Stimulated activated CD4-positive, alpha-beta T cell treated with anti-CD3 and anti-CD28 coated beads, Interleukin-2, amount 100 ng/mL, for 24 hours (primary cell): ENCODE measurements around the gene RGMA.
"Not testable (repeated sequence)": the region's sequence is repeated elsewhere in the genome, so short reads cannot be mapped to it uniquely, and the experiment has no call there.

ENCODE experiments used
- DNase-seq, 2 donors: peaks; one replicate each; pipeline ENCODE4 v3.0.0-alpha.2; 2020

RGMA gene

DNA sequence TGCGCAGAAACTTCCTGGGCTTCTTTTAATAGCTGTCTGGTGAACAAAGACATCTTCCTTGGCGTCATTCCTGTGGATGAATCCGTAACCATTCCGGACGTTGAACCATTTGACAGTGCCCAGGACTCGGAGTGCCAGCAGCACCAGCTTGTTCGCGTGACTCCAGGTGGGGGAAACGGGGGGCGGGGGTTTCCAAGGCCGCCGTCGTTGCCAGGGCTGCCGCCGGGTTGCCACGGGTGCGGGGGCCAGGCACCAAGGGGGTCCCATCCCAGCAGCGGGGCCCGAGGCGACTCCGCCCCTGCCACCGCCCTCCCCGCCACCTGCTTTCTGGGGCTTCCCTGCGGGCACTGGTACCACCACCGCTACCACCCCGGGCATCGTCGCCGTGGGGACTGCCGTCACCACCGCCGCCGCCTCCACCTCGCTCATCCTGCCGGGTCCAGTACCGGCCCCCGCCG, 22.8 kb downstream of the RGMA start:
- DNase-seq = no peak

GRCh38 chr15:93065641-93066045, 23.4 kb downstream of the RGMA start:
- no peak for DNase-seq

DNA sequence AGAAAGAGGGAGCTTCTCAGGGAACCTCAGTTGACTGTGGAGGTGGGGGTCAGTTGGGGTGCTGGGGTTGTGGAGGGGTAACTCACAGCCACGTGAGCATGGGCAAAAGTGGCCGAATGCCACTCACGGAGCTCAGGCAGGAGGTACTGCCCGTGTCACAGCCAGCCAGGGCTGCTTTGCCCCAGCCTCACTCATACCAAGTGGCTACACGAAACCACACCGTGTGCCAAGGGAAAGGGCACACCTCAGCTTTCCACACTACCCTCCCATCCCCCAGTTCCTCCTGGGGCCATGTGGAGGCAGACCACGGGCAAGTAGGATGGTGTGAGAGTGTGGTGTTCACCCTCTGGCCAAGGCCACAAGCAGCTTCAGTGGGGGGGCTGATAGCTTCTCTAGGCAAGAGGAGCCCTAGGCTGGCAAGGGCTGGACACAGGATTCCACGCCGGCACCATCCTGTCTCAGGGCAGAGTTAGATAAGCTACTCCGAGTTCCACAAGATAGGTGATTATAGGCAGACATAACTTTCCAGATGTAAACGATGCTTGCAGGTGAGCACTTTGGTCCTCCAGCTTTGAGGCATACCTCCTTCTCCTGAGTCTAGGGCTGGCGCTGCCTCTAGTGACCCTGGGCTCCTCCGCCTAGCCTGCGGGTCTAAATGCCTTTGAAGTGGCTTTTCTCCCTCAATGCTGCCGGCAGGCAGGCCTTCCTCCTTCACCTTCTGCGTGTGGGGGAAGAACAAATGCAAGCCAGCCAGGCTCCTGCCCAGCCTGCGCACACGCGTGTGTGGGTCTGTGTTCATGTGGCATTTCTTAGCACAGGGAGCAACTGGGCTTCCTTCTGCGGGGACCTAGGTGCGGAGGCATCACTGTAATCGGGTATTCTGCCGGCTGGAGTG, 25.0 kb downstream of the RGMA start:
- no peak for DNase-seq

DNA sequence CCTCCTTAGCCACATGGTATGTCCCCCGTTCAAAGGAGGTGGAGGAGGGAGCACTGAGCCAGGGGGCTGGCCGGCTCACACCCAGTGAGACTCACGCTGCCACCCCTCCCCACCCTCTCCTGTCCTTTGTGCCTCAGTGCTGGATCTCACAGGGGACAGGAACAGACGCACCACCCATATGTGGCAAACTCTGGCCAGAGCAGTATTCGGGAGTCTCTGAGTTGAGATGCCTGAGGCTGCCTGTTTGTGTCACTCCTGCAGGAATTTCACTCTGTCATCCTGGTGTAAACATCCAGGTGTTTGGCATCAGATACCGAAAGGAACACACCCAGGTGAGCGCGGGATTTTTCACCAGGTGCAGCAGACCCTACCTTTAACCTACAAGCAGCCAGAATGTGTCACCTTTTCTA, 25.7 kb downstream of the RGMA start:
- DNase-seq = no peak

- not testable (repeated sequence) for DNase-seq
These were observed 26.3 kb downstream of the RGMA start for GRCh38 chr15:93062628-93063261.

- DNase-seq = no peak
These were observed 28.4 kb downstream of the RGMA start for GRCh38 chr15:93060336-93061248.

DNA sequence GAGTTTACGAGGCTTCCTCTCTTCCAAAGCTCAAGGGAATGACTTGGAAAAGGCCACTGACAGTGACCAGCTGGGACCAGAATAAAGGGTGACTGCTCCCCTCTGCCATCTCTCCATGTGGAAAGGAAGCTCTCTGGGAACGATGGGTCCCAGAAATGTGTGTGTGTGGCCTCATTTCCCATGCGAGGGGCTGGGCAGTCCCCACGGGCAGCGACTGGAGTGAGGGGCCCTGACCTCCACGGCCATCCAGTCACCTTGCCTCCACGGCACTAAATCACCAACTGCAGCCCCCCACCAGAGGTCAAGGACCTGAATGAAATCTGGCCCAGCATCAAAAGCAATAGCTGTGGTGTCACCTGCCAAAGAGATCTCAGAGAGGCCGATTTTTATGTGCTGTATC, 29.6 kb downstream of the RGMA start:
- DNase-seq = no peak

DNA sequence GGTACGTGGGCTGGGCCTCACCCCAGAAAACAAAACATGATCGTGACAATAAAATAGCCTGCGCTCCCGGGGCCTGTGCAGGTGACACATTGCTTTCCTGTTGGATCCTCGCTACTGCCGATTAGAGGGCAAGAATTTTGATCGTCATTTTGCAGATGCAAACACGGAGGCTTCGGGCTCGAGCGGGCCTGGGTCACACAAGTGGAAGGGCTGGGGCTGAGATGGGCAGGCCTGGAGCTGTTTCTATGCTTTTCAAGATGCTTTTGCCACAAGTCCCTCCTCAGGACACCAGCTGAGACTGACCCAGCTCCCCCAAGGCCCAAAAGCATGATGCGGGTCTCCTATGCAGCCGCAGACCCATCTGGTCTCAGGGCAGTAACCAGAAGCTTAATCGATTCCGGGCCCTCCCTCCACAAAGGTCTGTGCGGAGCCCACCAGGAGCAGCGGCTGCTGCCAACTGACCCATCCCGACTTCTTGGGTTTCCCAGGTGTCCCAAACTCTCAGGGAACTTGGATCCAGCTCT, 30.0 kb downstream of the RGMA start:
- DNase-seq = no peak

- no peak for DNase-seq
These were observed 30.9 kb downstream of the RGMA start for GRCh38 chr15:93058128-93058527.

- no peak for DNase-seq
These were observed 31.4 kb downstream of the RGMA start for GRCh38 chr15:93057618-93058017.

GRCh38 chr15:93056836-93057235, 32.2 kb downstream of the RGMA start:
- DNase-seq = no peak

DNA sequence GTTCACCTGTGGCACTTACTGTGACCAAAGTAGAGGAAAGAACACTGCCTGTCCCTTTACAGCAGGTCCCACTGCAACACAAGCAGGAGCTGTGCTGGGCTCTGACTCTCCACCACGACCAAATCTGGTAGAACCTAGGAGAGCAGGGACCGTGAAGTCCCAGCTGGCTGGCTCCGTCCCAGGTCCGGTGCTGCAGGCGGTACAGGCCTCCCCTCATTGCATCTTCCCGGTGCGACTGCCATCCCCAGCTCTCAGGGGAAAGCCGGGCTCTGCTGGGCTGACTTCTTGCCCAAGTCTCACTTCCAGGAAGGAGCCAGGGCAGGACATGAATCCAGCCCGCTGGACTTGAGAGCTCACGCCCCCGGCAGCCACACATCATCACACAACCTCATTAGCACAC, 33.8 kb downstream of the RGMA start:
- DNase-seq = no peak

GRCh38 chr15:93052090-93052879, 36.7 kb downstream of the RGMA start:
- DNase-seq = peak in 1 of 2 donors; percentile 18

GRCh38 chr15:93051236-93052089, 37.5 kb downstream of the RGMA start:
- DNase-seq = no peak

DNA sequence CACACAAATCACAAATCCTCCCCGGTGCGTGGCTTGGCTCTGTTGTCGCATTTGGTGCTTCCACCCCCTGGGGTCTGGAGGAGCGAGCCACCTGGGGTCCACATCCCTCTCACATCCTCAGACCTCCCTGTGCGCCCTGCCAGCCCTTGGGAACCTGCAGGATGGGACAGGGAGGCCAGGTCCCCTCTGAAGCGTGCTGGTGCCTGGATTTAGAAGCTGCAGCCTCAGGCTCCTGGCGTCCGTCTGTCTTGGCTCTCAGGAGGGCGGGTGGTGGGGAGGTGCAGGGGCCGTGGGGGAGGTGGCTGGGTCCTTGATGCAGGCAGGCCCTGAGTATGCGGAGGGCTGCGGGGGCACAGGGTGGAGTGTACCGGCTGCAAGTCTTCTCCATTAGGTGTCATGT, 38.4 kb downstream of the RGMA start:
- no peak for DNase-seq

DNA sequence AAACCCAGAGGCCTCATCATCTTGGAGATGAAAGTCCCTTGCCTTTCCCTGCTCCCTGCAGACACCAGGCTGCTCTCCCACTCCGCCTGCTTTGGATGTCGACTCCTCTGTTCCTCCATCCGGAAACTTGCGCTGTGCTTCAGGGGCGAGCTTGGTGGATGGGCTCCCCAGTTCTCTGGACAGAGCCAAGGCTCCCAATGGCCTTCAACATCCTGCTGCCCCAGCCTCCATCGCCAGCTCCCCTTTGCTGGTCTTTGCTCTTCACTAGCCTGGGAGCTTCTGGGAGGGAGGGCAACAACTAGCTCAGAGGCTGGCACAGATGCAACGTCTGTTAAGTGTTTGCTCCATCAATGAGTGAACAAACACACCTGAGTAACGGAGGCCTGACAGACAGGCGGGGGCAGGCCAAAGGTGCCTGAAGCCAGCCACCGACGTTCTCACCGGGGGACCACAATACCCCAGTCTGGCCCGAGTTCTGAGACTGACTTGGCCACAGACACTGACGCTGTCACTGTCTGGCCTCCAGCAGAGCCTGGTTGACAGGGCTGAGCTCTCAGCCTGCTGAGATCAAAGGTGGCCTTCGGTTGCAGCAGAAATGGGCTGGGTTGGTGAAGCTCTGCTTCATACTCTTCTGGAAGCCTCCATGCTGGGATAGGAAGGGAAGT, 39.0 kb downstream of the RGMA start:
- DNase-seq = no peak

DNA sequence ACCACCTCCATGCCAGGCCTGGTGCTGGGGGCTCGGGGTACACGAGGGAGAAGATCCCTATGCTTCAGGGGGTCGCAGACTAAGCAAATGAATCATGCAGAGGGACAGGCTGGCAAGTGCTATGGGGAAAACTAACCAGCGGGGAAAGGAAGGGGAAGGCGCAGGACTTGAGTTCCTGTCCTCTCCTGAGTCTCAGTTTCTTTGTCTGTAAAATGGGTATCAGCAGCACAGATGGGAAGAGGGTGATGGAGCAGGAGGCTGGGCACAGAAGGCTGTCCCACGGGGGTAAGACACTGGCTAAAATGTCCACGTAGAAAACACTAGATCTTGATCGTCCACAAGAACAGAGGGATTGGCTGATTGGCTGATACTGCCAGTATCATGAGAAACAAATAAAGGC, 39.8 kb downstream of the RGMA start:
- no peak for DNase-seq

DNA sequence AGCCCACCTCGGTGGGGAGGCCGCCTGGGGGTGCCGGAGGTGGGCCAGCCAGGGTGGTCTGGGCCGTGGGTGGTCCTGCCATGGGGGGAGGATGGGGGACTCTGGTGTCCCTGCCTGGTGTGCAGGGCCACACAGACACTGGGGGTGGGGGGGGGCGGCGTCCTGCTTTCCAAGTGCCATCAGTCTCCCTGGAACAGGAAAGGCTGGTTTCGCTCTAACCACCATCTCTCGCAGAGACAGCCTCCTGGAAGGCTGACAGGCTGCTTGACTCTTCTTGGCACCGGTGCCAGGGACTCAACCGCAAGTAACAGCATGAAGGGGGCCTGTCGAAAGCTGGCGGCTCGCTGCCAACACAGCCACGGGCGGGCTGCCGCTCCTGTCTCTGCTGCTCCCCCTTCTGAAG, 40.3 kb downstream of the RGMA start:
- no peak for DNase-seq

DNA sequence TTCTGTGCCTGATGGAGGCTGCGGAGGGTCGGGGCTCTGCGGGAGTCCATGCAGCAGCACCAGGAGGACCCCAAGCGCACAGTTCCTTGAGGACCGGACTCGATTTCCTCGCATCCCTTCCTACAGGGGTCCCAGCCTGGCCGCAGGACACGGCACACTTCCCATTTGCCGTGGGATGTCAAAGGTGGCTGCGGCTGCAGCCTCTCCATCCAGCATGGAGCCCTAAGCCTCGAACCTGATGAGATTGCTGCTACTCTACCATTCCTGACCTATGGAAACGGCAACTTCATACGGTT, 40.6 kb downstream of the RGMA start:
- DNase-seq = no peak

DNA sequence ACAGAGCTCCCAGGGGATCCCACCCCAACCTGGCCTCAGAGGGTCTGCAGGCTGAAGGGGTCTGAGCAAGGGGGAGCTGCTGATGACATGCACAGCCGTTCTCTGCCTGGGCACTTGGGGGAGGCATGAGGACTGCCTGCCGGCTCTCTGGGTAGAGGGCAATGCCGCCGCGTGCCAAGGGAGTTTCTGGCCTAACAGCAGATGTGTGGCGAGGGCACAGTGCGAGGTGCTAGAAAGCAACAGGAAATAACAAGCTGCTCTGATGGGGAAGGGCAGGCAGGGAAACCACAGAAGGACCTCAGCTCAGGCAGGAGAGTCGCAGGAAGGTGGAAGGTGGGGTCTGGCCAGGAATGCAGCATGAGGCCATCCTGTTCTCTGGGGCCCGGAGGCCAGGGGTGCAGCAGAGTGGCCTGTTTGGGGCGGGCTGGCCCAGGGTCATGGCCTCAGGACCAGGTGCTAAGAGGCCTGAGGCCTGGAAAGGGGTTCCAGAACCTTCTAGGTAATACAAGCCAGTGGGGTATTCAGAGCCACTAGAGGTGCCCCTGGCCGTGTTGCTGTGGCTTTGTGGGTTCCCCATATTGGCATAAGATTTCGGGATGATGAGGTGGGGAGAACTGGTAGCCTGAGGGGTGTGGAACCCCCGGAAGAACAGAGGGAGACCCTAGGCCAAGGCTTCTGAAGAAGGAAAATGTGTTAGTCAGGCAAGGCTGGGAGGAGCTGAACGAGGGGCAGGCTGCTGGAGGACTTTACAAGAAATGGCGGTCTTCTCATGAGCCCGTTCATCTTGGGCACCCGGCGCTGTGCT, 41.2 kb downstream of the RGMA start:
- DNase-seq = peak in 1 of 2 donors; percentile 6
